HG02938 (cell line): Measurements from ENCODE around the gene DNAI2.
"Not testable (repeated sequence)": the region's sequence is repeated elsewhere in the genome, so short reads cannot be mapped to it uniquely, and the experiment has no call there.

Experiments used
- ATAC-seq: cut with Tn5 transposase; IDR thresholded peaks from one replicate; pipeline ENCODE4 v1.9.1; 2021; ENCODE audit warnings: mild to moderate bottlenecking, moderate library complexity; ENCODE audit not compliant: unreplicated experiment

The DNAI2 gene

GRCh38 chr17:74244128-74244527 is 29.9 kb upstream of the DNAI2 start:
- no peak for ATAC-seq

- ATAC-seq = no peak
These were observed 29.5 kb upstream of the DNAI2 start for GRCh38 chr17:74244548-74244947.

GRCh38 chr17:74245145-74245831 is 28.7 kb upstream of the DNAI2 start:
- ATAC-seq = no peak

DNA sequence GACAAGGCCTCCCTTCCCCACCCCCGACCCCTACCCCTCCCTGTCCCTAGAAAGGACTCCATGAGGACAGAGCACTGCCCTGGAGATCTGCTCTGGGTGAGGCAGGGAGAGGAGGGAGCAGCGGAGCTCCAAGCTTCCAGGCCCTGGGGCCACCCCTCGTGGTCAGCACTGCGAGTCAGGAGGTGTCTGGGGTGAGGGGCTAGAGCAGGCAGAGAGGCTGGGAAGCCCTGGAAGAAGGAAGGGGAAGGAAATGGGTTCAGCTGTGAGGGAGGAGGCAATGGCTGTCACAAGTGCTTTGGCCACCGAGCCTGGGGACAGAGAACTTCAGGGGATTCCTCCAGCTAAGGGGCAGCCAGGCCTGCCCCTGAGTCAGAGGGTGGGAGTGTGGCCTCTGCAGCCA is 28.2 kb upstream of the DNAI2 start:
- no peak for ATAC-seq

GRCh38 chr17:74249590-74250270 is 24.3 kb upstream of the DNAI2 start:
- no peak for ATAC-seq

GRCh38 chr17:74250324-74250995 is 23.6 kb upstream of the DNAI2 start:
- ATAC-seq = no peak

DNA sequence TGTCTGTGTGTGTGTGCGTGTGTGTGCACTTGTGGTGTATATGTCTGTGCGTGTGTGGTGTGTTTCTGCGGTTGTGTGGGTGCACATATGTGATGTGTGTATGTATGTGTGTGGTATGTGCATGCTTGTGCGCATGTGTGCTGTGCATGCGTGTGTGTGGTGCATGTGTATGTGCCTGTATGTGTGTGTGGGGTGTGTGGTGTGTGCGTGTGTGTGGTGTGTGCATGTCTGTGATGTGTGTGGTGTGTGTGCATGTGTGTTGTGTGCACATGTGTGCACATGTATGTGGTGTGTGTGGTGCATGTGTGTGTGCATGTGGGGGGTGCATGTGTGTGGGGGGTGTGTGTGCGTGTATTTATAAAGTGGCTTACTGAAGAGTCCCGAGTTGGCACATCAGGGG is 23.0 kb upstream of the DNAI2 start:
- ATAC-seq = no peak

DNA sequence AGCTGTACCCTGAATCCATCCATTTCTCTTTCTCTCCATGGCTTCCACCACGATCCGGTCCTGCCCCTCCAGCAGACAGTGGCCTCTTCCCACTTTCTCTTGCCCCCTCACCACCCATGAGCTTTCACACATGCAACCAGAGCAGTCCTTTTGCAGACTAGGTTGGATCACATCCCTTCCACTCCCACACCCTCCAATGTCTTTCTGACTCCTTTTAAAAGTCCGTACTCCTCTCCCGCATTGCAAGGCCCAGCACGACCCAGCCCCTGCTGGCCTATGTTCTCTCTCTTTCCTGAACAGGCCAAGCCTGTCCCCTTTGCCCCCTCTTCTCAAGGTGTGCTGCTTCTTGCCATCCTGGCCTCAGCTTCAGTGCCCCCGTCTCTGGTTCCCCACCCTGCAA is 22.5 kb upstream of the DNAI2 start:
- no peak for ATAC-seq

GRCh38 chr17:74252211-74252610 is 21.8 kb upstream of the DNAI2 start:
- no peak for ATAC-seq

- ATAC-seq = no peak
These were observed 21.0 kb upstream of the DNAI2 start for GRCh38 chr17:74253036-74253435.

- no peak for ATAC-seq
These were observed 16.7 kb upstream of the DNAI2 start for GRCh38 chr17:74257311-74257710.

DNA sequence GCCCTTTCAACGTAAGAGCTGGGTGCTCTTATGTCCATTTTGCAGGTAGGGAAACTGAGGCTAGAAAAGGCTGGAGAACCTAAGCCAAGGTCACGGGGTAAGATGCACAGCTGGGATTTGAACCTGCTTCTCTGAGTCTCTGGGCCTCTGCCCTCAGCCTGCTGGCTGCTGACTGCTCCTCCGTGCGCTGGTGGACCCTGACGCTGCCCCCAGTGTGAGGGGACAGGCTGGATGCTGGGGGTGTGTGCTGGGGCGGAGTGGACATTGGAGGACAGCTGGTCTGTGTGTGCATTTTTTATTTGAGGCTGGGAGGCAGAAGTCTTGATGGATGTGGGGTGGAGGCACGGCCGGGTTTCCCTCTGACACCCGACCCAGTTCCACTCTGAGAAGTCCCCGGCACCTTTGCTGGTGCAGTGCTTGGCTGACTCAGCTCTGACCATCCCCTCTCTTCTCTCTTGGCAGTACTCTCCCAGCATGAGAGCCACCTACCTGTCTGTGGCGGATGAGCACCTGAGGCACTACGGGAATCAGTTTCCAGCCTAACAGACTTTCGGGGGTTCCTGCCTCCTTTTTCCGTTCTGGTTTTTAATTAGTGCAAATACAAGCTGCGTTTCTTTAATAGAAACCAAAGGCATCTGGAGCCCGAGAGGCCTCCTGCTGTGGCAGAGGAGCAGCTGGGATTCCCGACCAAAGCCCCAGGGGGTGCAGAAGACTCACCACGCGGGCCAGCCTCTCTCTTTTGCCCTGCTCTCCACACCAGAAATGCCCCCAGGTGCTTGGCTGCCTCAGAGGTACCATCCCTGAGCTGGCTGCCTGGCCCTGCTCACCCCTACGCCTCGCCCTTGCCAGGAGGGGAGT is 14.1 kb upstream of the DNAI2 start:
- ATAC-seq = no peak

GRCh38 chr17:74260525-74260850 is 13.5 kb upstream of the DNAI2 start:
- ATAC-seq = no peak

DNA sequence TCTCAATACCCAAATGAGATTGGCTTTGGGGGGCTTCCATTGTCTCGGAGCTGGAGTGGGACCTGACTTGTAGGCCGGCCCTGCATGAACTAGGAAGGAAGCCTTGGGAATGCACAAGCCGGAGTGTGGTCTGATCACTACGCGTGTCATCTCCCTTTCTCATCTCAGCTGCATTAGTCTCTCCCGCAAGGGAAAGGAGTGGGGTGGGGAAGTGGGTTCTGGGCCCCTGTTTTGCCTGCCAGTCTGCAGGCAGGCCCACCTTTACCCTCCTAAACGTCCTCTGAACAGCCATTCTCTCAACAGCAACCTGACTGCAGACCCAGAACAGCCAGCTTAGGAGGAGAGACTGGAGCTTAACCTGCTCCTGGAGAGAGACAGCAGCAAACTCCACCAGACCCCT is 11.4 kb upstream of the DNAI2 start:
- ATAC-seq = no peak

DNA sequence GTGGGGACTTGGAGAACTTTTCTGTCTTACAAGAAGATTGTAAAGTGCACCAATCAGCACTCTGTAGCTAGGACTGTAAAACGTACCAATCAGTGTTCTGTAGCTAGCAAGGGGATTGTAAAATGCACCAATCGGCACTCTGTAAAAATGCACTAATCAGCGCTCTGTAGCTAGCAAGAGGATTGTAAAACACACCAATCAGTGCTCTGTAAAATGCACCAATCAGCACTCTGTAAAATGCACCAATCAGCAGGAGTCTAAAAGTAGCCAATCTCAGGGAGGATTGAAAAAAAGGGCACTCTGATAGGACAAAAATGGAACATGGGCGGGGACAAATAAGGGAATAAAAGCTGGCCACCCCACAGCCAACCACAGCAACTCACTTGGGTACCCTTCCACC is 7.0 kb upstream of the DNAI2 start:
- ATAC-seq = not testable (repeated sequence)

GRCh38 chr17:74267579-74267978 is 6.5 kb upstream of the DNAI2 start:
- ATAC-seq = no peak

GRCh38 chr17:74267987-74268499 is 6.0 kb upstream of the DNAI2 start:
- no peak for ATAC-seq

- ATAC-seq = no peak
These were observed 5.5 kb upstream of the DNAI2 start for GRCh38 chr17:74268558-74268957.

DNA sequence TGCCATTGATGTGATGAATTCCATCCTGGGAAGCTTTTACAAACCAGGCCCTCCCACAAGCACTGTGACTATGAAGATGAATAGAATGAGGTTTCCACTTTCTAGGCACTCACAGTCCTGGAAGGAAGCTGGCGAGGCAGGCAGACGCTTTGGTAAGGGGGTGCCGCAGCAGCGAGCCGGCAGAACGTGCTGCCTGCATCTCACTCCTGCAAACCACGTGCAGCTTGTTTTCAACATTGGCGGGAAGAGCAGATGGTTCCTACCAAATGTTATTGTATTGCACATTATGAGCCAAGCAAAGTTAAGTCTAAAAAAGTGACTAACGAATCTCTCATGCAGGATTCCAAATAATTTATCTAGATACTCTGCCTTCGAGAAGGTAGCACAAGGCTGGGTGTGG is 3.7 kb upstream of the DNAI2 start:
- ATAC-seq = no peak

DNA sequence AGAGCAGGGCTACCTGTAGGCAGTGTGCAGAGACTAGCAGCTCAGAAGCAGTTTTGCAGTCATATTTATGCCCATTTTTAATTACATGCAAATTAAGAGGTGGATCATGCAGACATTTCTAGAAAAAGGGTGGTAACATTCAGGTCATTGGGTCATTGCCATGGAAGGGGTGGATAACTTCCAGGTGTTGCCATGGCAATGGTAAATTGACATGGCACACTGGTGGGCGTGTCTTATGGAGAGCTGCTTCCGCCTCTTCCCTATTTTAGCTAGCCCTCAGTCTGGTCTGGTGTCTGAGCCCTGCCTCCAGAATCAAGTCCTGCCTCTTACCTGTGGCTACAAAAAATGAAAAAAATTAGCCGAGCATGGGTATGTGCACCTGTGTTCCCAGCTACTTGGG is 2.8 kb upstream of the DNAI2 start:
- ATAC-seq = no peak

DNA sequence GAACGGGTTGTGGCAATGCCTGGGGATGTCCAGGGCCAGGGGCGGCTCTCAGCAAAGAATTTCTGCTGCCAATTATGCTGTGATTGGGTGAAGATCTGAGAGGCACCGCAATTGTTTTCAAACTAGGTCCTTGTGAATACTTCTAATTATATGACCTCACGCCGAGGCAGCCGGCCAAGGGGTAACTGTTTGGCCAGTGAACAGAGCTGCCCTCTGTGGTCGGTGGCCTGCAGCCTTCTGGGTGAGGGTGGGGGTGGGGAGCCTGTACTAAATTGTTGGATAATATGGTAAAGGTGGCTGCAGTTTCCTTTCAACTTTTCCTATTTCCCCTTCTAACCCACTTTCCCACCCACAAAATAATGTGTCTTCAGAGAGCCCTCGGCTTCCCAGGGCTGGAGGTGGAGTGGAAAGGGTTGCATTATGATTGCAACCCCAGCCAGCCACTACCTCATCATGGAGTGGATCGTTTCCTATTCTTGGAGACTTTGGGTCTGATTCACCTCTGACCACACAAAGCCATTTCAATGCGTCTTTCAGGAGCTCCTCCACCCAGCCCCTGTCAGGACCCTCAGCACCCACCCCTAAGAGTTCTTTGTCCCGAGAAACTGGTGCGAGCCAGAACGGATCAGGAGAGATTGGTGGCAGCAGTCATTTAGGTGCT is 2.0 kb upstream of the DNAI2 start:
- no peak for ATAC-seq
